ENCODE data around the gene SH3PXD2A. TPM values are rescaled to one million over a fixed set of nuclear protein-coding genes. Genes with fewer than 3 reads are reported as not detected.

Gene SH3PXD2A
- total RNA-seq, 2 donors from 2014 or later: 14.6 to 18.2 TPM

GRCh38 chr10:103547391-103547946 is 307.9 kb downstream of the SH3PXD2A start:
- TF ChIP-seq CTCF (IDR thresholded peaks at IDR 0.05): no peak
- no peak for DNase-seq (ENCODE audit: low spot score)
- peaks cover 0 to 12% of the 10 kb centered on the region in 2 donors for H3K4me1 ChIP-seq
- no peaks in the 10 kb centered on the region for H3K9me3 ChIP-seq
- H3K27ac ChIP-seq: no peak overlapping the region
- no peaks in the 10 kb centered on the region for H3K27me3 ChIP-seq
- no peak overlapping the region for H3K4me3 ChIP-seq
- H3K36me3 ChIP-seq: no peaks in the 10 kb centered on the region

- no peak overlapping the region for H3K27ac ChIP-seq
- DNase-seq (ENCODE audit: low spot score): no peak
- no peaks in the 10 kb centered on the region for H3K36me3 ChIP-seq
Observed at GRCh38 chr10:103546401-103546800, 309.0 kb downstream of the SH3PXD2A start.

GRCh38 chr10:103545771-103546281 is 309.6 kb downstream of the SH3PXD2A start:
- no peaks in the 10 kb centered on the region for H3K27me3 ChIP-seq

More at GRCh38 chr10:103546401-103546800, 309.0 kb downstream of the SH3PXD2A start:
- H3K27me3 ChIP-seq: no peaks in the 10 kb centered on the region
- H3K4me1 ChIP-seq: peaks cover 0 to 14% of the 10 kb centered on the region in 2 donors
- no peak for TF ChIP-seq CTCF (IDR thresholded peaks at IDR 0.05)
- no peak overlapping the region for H3K4me3 ChIP-seq
- H3K9me3 ChIP-seq: no peaks in the 10 kb centered on the region

GRCh38 chr10:103545366-103545765 is 310.0 kb downstream of the SH3PXD2A start:
- DNase-seq (ENCODE audit: low spot score): no peak
- Histone ChIP-seq H3K4me1 (peaks cover 0 to 14% of the 10 kb centered on the region in 2 donors), H3K9me3 (no peaks in the 10 kb centered on the region), H3K27me3 (no peaks in the 10 kb centered on the region), H3K27ac (no peak overlapping the region), H3K36me3 (no peaks in the 10 kb centered on the region), H3K4me3 (no peak overlapping the region)
- no peak for TF ChIP-seq CTCF (IDR thresholded peaks at IDR 0.05)

More at GRCh38 chr10:103545771-103546281, 309.6 kb downstream of the SH3PXD2A start:
- DNase-seq (ENCODE audit: low spot score): no peak
- H3K27ac ChIP-seq: no peak overlapping the region
- H3K9me3 ChIP-seq: no peaks in the 10 kb centered on the region
- no peak for TF ChIP-seq CTCF (IDR thresholded peaks at IDR 0.05)
- no peaks in the 10 kb centered on the region for H3K36me3 ChIP-seq
- peaks cover 0 to 14% of the 10 kb centered on the region in 2 donors for H3K4me1 ChIP-seq
- H3K4me3 ChIP-seq: no peak overlapping the region

- no peak for DNase-seq (ENCODE audit: low spot score)
- Histone ChIP-seq H3K27me3 (no peaks in the 10 kb centered on the region), H3K4me3 (no peak overlapping the region), H3K27ac (no peak overlapping the region), H3K36me3 (no peaks in the 10 kb centered on the region), H3K9me3 (no peaks in the 10 kb centered on the region), H3K4me1 (peaks cover 0 to 14% of the 10 kb centered on the region in 2 donors)
- no peak for TF ChIP-seq CTCF (IDR thresholded peaks at IDR 0.05)
Observed at GRCh38 chr10:103544657-103545310, 310.6 kb downstream of the SH3PXD2A start.

Other genes starting within 250 kb of the SH3PXD2A start
- 10 to 100 TPM; 26.8 to 35.3 TPM for gene STN1, start 62.6 kb upstream of the SH3PXD2A start, total RNA-seq
- gene SLK, start 111.6 kb upstream of the SH3PXD2A start, total RNA-seq: 10 to 100 TPM; 42.4 to 57.3 TPM
- 1 to 10 TPM in 1 of 2 donors, under 1 TPM in 1; 0.26 to 6.2 TPM for gene COL17A1, start 230.3 kb upstream of the SH3PXD2A start, total RNA-seq

Measured in right atrium auricular region (tissue), 2 donors.